Measurements from ENCODE around the gene HVCN1. TPM values are rescaled to one million over a fixed set of nuclear protein-coding genes. Genes with fewer than 3 reads are reported as not detected.

The HVCN1 gene
- total RNA-seq, 2 donors from 2014 or later = 5.4 to 11.2 TPM

- intact Hi-C loops (cut with DNase I) = no loop called here
Observed at GRCh38 chr12:110702081-110702480, 13.2 kb upstream of the HVCN1 start.

GRCh38 chr12:110699591-110700445 lies 10.9 kb upstream of the HVCN1 start:
- H3K9me3 ChIP-seq = no peaks in the 10 kb centered on the region
- DNase-seq (ENCODE audit: low spot score) = no peak
- intact Hi-C loops (cut with DNase I) = loop anchor here (5.0 to 10.0 kb wide), 3 partner anchors 98 to 235 kb away; partner anchors contain the start of genes FAM216A and GPN3
- H3K36me3 ChIP-seq = no peaks in the 10 kb centered on the region
- WGBS = 75% methylated on average over 28 of the region's 28 CpGs
- TF ChIP-seq POLR2AphosphoS5 (IDR thresholded peaks at IDR 0.05) (no peak), POLR2A (IDR thresholded peaks at IDR 0.05) (no peak), CTCF (IDR thresholded peaks at IDR 0.05) (no peak)
- no peaks in the 10 kb centered on the region for H3K27me3 ChIP-seq (replicated peaks; ENCODE audit: insufficient read depth)
- H3K27ac ChIP-seq = no peak overlapping the region
- no peak overlapping the region for H3K4me3 ChIP-seq
- no peaks in the 10 kb centered on the region for H3K4me1 ChIP-seq (replicated peaks)

More at GRCh38 chr12:110702081-110702480, 13.2 kb upstream of the HVCN1 start:
- Histone ChIP-seq H3K27me3 (replicated peaks; ENCODE audit: insufficient read depth) (no peaks in the 10 kb centered on the region), H3K4me1 (replicated peaks) (no peaks in the 10 kb centered on the region), H3K27ac (no peak overlapping the region), H3K9me3 (no peaks in the 10 kb centered on the region), H3K36me3 (no peaks in the 10 kb centered on the region), H3K4me3 (no peak overlapping the region)
- DNase-seq (ENCODE audit: low spot score) = no peak
- TF ChIP-seq CTCF (IDR thresholded peaks at IDR 0.05) = no peak
- no peak for TF ChIP-seq POLR2AphosphoS5 (IDR thresholded peaks at IDR 0.05)
- TF ChIP-seq POLR2A (IDR thresholded peaks at IDR 0.05) = no peak
- 92% methylated on average over 5 of the region's 5 CpGs for WGBS

- peak; percentile 46 for DNase-seq (ENCODE audit: low spot score)
- TF ChIP-seq POLR2A (IDR thresholded peaks at IDR 0.05) (no peak), CTCF (IDR thresholded peaks at IDR 0.05) (peak; percentile 27 to 75 (median 48)), POLR2AphosphoS5 (IDR thresholded peaks at IDR 0.05) (peak; percentile 59)
- H3K36me3 ChIP-seq = no peaks in the 10 kb centered on the region
- H3K27ac ChIP-seq = no peak overlapping the region
- intact Hi-C loops (cut with DNase I) = loop anchor here (5.0 to 10.0 kb wide), 3 partner anchors 96 to 234 kb away; partner anchors contain the start of genes FAM216A and GPN3
- no peaks in the 10 kb centered on the region for H3K4me1 ChIP-seq (replicated peaks)
- H3K4me3 ChIP-seq = no peak overlapping the region
- H3K9me3 ChIP-seq = no peaks in the 10 kb centered on the region
- WGBS = 37% methylated on average over 20 of the region's 20 CpGs
- H3K27me3 ChIP-seq (replicated peaks; ENCODE audit: insufficient read depth) = no peaks in the 10 kb centered on the region
Observed at GRCh38 chr12:110698171-110698902, 9.4 kb upstream of the HVCN1 start.

GRCh38 chr12:110697236-110697635 lies 8.3 kb upstream of the HVCN1 start:
- 94% methylated on average over 2 of the region's 2 CpGs for WGBS
- Histone ChIP-seq H3K27me3 (replicated peaks; ENCODE audit: insufficient read depth) (no peaks in the 10 kb centered on the region), H3K4me3 (no peak overlapping the region), H3K27ac (no peak overlapping the region), H3K4me1 (replicated peaks) (no peaks in the 10 kb centered on the region), H3K9me3 (no peaks in the 10 kb centered on the region), H3K36me3 (no peaks in the 10 kb centered on the region)
- intact Hi-C loops (cut with DNase I) = loop anchor here (5.0 to 10.0 kb wide), 3 partner anchors 95 to 232 kb away; partner anchors contain the start of genes FAM216A and GPN3
- no peak for DNase-seq (ENCODE audit: low spot score)
- TF ChIP-seq CTCF (IDR thresholded peaks at IDR 0.05) (no peak), POLR2A (IDR thresholded peaks at IDR 0.05) (no peak), POLR2AphosphoS5 (IDR thresholded peaks at IDR 0.05) (no peak)
